ENCODE measurements around the gene TFF1.

Gene TFF1

GRCh38 chr21:42343963-42344510, 22.3 kb downstream of the TFF1 start:
- no peak for TF ChIP-seq CTCF (IDR thresholded peaks at IDR 0.05; ENCODE audit: low read depth, low read length)
- no peak overlapping the region for H3K4me3 ChIP-seq (ENCODE audit: low read depth, low read length)

GRCh38 chr21:42343556-42343955, 22.8 kb downstream of the TFF1 start:
- H3K4me3 ChIP-seq (ENCODE audit: low read depth, low read length) = no peak overlapping the region
- no peak for TF ChIP-seq CTCF (IDR thresholded peaks at IDR 0.05; ENCODE audit: low read depth, low read length)

GRCh38 chr21:42343101-42343500, 23.2 kb downstream of the TFF1 start:
- H3K4me3 ChIP-seq (ENCODE audit: low read depth, low read length) = no peak overlapping the region

GRCh38 chr21:42341776-42342542, 24.4 kb downstream of the TFF1 start:
- TF ChIP-seq CTCF (IDR thresholded peaks at IDR 0.05; ENCODE audit: low read depth, low read length) = no peak

More at GRCh38 chr21:42343101-42343500, 23.2 kb downstream of the TFF1 start:
- no peak for TF ChIP-seq CTCF (IDR thresholded peaks at IDR 0.05; ENCODE audit: low read depth, low read length)

GRCh38 chr21:42340187-42341050, 25.9 kb downstream of the TFF1 start:
- H3K4me3 ChIP-seq (ENCODE audit: low read depth, low read length) = no peak overlapping the region
- no peak for TF ChIP-seq CTCF (IDR thresholded peaks at IDR 0.05; ENCODE audit: low read depth, low read length)

More at GRCh38 chr21:42341776-42342542, 24.4 kb downstream of the TFF1 start:
- H3K4me3 ChIP-seq (ENCODE audit: low read depth, low read length) = no peak overlapping the region

- no peak overlapping the region for H3K4me3 ChIP-seq (ENCODE audit: low read depth, low read length)
- TF ChIP-seq CTCF (IDR thresholded peaks at IDR 0.05; ENCODE audit: low read depth, low read length) = no peak
Observed at GRCh38 chr21:42338729-42339715, 27.3 kb downstream of the TFF1 start.
